A549 (cell line): ENCODE data around the gene NCS1.

Experiments
- CHD2 ChIP-seq: fragments of 150-350 bp; IDR thresholded peaks from 2 replicates; pipeline ENCODE4 v1.6.1; 2014; ENCODE audit warnings: low read length; ENCODE audit not compliant: partially characterized antibody
- EP300 ChIP-seq, 2 experiments: fragments of >200 bp; sonication (Bioruptor Twin); formaldehyde crosslinking; IDR thresholded peaks; 2 replicates in 1 of 2; 3 replicates in 1 of 2; pipeline ENCODE4 v1.6.1; 2016 to 2017
- JUNB ChIP-seq: fragments of >200 bp; sonication (Bioruptor Twin); formaldehyde crosslinking; IDR thresholded peaks from 2 replicates; pipeline ENCODE4 v1.6.1; 2016
- MYC ChIP-seq: IDR thresholded peaks from 2 replicates; pipeline ENCODE4 v1.6.1; 2012; ENCODE audit warnings: mild to moderate bottlenecking, inconsistent platforms, low read length, improper control_type of control experiment, borderline replicate concordance
- POLR2A ChIP-seq: IDR thresholded peaks from 2 replicates; pipeline ENCODE4 v1.6.1; 2012; ENCODE audit warnings: mild to moderate bottlenecking, low read length
- RAD21 ChIP-seq, 2 experiments: fragments of >200 bp in 1 of 2; sonication (Bioruptor Twin) in 1 of 2; formaldehyde crosslinking in 1 of 2; IDR thresholded peaks in 1 of 2; conservative IDR thresholded peaks in 1 of 2; 2 replicates in 1 of 2; 3 replicates in 1 of 2; pipeline ENCODE4 v1.6.1; 2012 to 2018; ENCODE audit warnings: inconsistent platforms in 1 of 2
- RARB ChIP-seq: fragments of 250-450 bp; sonication (Bioruptor Pico); IDR thresholded peaks from 2 replicates; pipeline ENCODE4 v1.8.0; 2021; ENCODE audit warnings: mild to moderate bottlenecking, moderate library complexity
- TF ChIP-seq, protein P1 (sequence below): fragments of >200 bp; sonication (Bioruptor Twin); formaldehyde crosslinking; IDR thresholded peaks from 3 replicates; pipeline ENCODE4 v1.5.1; 2016
- TF ChIP-seq, protein P2 (sequence below): fragments of 200-600 bp; sonication (generic); IDR thresholded peaks from 2 replicates; pipeline ENCODE4 v1.6.1; 2016; ENCODE audit warnings: antibody characterized with exemption, mild to moderate bottlenecking, moderate library complexity
- TF ChIP-seq, protein P3 (sequence below): IDR thresholded peaks from 2 replicates; pipeline ENCODE4 v1.6.1; 2012

DNA sequence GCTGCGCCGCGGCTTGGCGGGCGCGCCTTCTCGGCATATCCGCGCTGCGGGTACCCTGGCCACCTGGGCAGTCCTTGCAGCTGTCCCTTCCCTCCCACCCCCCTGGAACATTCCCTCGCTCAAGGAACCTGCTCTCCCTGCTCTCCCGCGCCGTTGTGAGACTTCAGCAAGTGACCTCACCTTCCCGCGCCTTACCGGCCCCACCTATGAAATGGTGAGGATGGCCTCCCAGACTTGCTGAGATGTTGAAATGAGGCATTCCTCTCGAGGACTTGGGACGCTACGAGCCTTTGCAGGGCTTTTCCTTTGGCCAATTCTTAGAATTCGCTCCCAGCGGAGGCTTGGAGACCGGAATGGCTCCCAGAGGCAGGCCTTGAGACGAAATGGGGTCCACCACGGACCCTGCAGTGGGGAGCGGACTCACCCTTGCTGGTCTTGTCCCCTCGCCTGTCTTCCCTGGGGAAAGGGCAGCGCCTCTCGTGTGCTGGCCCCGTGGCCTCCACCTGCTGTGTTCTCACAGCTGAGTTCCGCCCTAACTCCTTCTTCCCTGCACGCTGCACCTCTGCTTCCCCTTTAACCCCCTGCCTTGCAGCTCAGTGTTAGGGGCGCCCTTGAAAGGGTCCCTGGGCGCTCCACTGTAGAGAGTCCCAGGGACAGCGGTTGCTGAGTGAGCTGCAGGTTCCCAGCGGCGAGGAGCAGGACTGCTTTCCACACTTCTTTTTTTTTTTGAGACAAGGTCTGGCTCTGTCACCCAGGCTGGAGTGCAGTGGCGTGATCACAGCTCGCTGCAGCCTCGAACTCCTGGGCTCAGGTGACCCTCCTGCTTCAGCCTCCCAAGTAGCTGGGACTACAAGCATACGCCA, 94.3 kb downstream of the NCS1 start:
- no peak for TF ChIP-seq RARB (CRISPR knock-in tag)
- no peak for TF ChIP-seq EP300 (IDR thresholded peaks at IDR 0.05)
- TF ChIP-seq, protein P1, sequence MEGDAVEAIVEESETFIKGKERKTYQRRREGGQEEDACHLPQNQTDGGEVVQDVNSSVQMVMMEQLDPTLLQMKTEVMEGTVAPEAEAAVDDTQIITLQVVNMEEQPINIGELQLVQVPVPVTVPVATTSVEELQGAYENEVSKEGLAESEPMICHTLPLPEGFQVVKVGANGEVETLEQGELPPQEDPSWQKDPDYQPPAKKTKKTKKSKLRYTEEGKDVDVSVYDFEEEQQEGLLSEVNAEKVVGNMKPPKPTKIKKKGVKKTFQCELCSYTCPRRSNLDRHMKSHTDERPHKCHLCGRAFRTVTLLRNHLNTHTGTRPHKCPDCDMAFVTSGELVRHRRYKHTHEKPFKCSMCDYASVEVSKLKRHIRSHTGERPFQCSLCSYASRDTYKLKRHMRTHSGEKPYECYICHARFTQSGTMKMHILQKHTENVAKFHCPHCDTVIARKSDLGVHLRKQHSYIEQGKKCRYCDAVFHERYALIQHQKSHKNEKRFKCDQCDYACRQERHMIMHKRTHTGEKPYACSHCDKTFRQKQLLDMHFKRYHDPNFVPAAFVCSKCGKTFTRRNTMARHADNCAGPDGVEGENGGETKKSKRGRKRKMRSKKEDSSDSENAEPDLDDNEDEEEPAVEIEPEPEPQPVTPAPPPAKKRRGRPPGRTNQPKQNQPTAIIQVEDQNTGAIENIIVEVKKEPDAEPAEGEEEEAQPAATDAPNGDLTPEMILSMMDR: no peak
- no peak for TF ChIP-seq MYC
- TF ChIP-seq JUNB: no peak
- TF ChIP-seq, protein P2, sequence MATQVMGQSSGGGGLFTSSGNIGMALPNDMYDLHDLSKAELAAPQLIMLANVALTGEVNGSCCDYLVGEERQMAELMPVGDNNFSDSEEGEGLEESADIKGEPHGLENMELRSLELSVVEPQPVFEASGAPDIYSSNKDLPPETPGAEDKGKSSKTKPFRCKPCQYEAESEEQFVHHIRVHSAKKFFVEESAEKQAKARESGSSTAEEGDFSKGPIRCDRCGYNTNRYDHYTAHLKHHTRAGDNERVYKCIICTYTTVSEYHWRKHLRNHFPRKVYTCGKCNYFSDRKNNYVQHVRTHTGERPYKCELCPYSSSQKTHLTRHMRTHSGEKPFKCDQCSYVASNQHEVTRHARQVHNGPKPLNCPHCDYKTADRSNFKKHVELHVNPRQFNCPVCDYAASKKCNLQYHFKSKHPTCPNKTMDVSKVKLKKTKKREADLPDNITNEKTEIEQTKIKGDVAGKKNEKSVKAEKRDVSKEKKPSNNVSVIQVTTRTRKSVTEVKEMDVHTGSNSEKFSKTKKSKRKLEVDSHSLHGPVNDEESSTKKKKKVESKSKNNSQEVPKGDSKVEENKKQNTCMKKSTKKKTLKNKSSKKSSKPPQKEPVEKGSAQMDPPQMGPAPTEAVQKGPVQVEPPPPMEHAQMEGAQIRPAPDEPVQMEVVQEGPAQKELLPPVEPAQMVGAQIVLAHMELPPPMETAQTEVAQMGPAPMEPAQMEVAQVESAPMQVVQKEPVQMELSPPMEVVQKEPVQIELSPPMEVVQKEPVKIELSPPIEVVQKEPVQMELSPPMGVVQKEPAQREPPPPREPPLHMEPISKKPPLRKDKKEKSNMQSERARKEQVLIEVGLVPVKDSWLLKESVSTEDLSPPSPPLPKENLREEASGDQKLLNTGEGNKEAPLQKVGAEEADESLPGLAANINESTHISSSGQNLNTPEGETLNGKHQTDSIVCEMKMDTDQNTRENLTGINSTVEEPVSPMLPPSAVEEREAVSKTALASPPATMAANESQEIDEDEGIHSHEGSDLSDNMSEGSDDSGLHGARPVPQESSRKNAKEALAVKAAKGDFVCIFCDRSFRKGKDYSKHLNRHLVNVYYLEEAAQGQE: no peak
- TF ChIP-seq, protein P3, sequence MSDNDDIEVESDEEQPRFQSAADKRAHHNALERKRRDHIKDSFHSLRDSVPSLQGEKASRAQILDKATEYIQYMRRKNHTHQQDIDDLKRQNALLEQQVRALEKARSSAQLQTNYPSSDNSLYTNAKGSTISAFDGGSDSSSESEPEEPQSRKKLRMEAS: no peak
- no peak for TF ChIP-seq POLR2A
- no peak for TF ChIP-seq RAD21 (conservative IDR thresholded peaks at IDR 0.05 in 1 of 2, IDR thresholded peaks at IDR 0.05 in 1 of 2)
- no peak for TF ChIP-seq CHD2
